Endodermal cell (in vitro differentiated cells): ENCODE results near the gene STPG3. TPM values are rescaled to one million over a fixed set of nuclear protein-coding genes. Genes with fewer than 3 reads are reported as not detected.

ENCODE experiments used
- DNase-seq: peaks from one replicate; pipeline ENCODE4 v3.0.0-alpha.2; 2017
- H3K27ac ChIP-seq: 2 replicates; pipeline ENCODE4 v1.5.1; 2013; ENCODE audit warnings: mild to moderate bottlenecking, low read depth, low read length, moderate library complexity
- H3K27me3 ChIP-seq: 2 replicates; pipeline ENCODE4 v1.6.1; 2013; ENCODE audit warnings: mild to moderate bottlenecking, low read length, moderate library complexity; ENCODE audit not compliant: insufficient read depth, control insufficient read depth, poor library complexity, severe bottlenecking
- H3K36me3 ChIP-seq: 2 replicates; pipeline ENCODE4 v1.7.0; 2013; ENCODE audit warnings: mild to moderate bottlenecking, low read length, moderate library complexity; ENCODE audit not compliant: control insufficient read depth, insufficient read depth
- H3K4me1 ChIP-seq: one replicate; pipeline ENCODE4 v1.7.0; 2013; ENCODE audit warnings: low read length; ENCODE audit not compliant: control insufficient read depth, insufficient read depth
- H3K4me3 ChIP-seq: 2 replicates; pipeline ENCODE4 v1.5.1; 2013; ENCODE audit warnings: mild to moderate bottlenecking, low read length, moderate library complexity
- H3K9ac ChIP-seq: 2 replicates; pipeline ENCODE4 v1.6.1; 2013; ENCODE audit warnings: mild to moderate bottlenecking, low read length, moderate library complexity; ENCODE audit not compliant: poor library complexity, severe bottlenecking; ENCODE audit errors: extremely low read depth
- H3K9me3 ChIP-seq: 2 replicates; pipeline ENCODE4 v1.6.1; 2013; ENCODE audit warnings: mild to moderate bottlenecking, low read length, moderate library complexity; ENCODE audit not compliant: control insufficient read depth
- H3K27ac Mint-ChIP-seq: 2 replicates; pipeline ENCODE4 v1.8.0; 2020; ENCODE audit warnings: mixed read lengths
- H3K27me3 Mint-ChIP-seq: 2 replicates; pipeline ENCODE4 v1.8.0; 2021; ENCODE audit warnings: mild to moderate bottlenecking, mixed read lengths; ENCODE audit not compliant: insufficient read depth
- H3K36me3 Mint-ChIP-seq: 2 replicates; pipeline ENCODE4 v1.8.0; 2020; ENCODE audit warnings: low read depth, mixed read lengths
- H3K4me1 Mint-ChIP-seq: 2 replicates; pipeline ENCODE4 v1.8.0; 2020; ENCODE audit warnings: mixed read lengths
- H3K4me3 Mint-ChIP-seq: 2 replicates; pipeline ENCODE4 v1.8.0; 2020; ENCODE audit warnings: mild to moderate bottlenecking, moderate library complexity, mixed read lengths
- H3K9me3 Mint-ChIP-seq: 2 replicates; pipeline ENCODE4 v1.8.0; 2020; ENCODE audit warnings: mild to moderate bottlenecking, mixed read lengths
- CTCF ChIP-seq: fragments of 200-600 bp; sonication (generic); conservative IDR thresholded peaks from 2 replicates; pipeline ENCODE4 v1.5.0; 2021; ENCODE audit warnings: antibody characterized with exemption, mild to moderate bottlenecking
- WGBS, 2 experiments: methylation state at CpG; one replicate each; pipeline versions ENCODE4 v1.1.5 to v1.1.7; 2013; ENCODE audit warnings: missing lambda C conversion rate in 2 of 2, mixed read lengths in 1 of 2; ENCODE audit not compliant: insufficient coverage in 1 of 2, insufficient read length in 1 of 2; 5-methylcytosine and 5-hydroxymethylcytosine counted together
- total RNA-seq, 2 donors: library from RNA; stranded (reverse); fragmentation: NEBNext Ultra II Directional in 1 of 2; extraction: Animal tissue kit (Norgen Biotek cat#: 25700) in 1 of 2; gene quantifications; 2 replicates in 1 of 2; 3 replicates in 1 of 2; pipeline ENCODE4 v1.2.1, GENCODE V29; 2021

The STPG3 gene
- total RNA-seq, 2 donors from 2014 or later, result not detected

- Histone ChIP-seq H3K27ac (no peak overlapping the region), H3K4me1 (no peaks in the 10 kb centered on the region), H3K9me3 (no peaks in the 10 kb centered on the region), H3K36me3 (peaks cover 47% of the 10 kb centered on the region), H3K9ac (no peak overlapping the region), H3K27me3 (no peaks in the 10 kb centered on the region), H3K4me3 (no peak overlapping the region)
- 97 to 99% methylated on average over 13 to 15 of the region's 15 CpGs for WGBS, 2 experiments
- Mint-ChIP-seq H3K36me3 (peaks cover 37% of the 10 kb centered on the region), H3K27ac (no peak overlapping the region), H3K27me3 (no peaks in the 10 kb centered on the region), H3K9me3 (no peaks in the 10 kb centered on the region), H3K4me1 (no peaks in the 10 kb centered on the region), H3K4me3 (no peak overlapping the region)
- no peak for DNase-seq
- TF ChIP-seq CTCF, result no peak
These were observed 15.1 kb downstream of the STPG3 start for GRCh38 chr9:137266162-137266527.

- Mint-ChIP-seq H3K9me3 (no peaks in the 10 kb centered on the region), H3K4me3 (no peak overlapping the region), H3K36me3 (peaks cover 35% of the 10 kb centered on the region), H3K4me1 (no peaks in the 10 kb centered on the region), H3K27me3 (no peaks in the 10 kb centered on the region), H3K27ac (no peak overlapping the region)
- Histone ChIP-seq H3K4me1 (no peaks in the 10 kb centered on the region), H3K9ac (no peak overlapping the region), H3K9me3 (no peaks in the 10 kb centered on the region), H3K36me3 (peaks cover 47% of the 10 kb centered on the region), H3K27ac (no peak overlapping the region), H3K27me3 (no peaks in the 10 kb centered on the region), H3K4me3 (no peak overlapping the region)
- DNase-seq, result no peak
- WGBS, 2 experiments, result 90 to 94% methylated on average over 18 to 34 of the region's 34 CpGs
- no peak for TF ChIP-seq CTCF
These were observed 15.7 kb downstream of the STPG3 start for GRCh38 chr9:137266585-137267453.

- Histone ChIP-seq H3K4me3 (no peak overlapping the region), H3K27ac (no peak overlapping the region), H3K27me3 (no peaks in the 10 kb centered on the region), H3K9ac (no peak overlapping the region), H3K36me3 (peaks cover 49% of the 10 kb centered on the region), H3K4me1 (no peaks in the 10 kb centered on the region), H3K9me3 (no peaks in the 10 kb centered on the region)
- H3K36me3 Mint-ChIP-seq, result peaks cover 32% of the 10 kb centered on the region
- H3K4me1 Mint-ChIP-seq, result no peaks in the 10 kb centered on the region
- H3K9me3 Mint-ChIP-seq, result no peaks in the 10 kb centered on the region
- H3K27ac Mint-ChIP-seq, result no peak overlapping the region
- 94 to 99% methylated on average over 5 to 6 of the region's 6 CpGs for WGBS, 2 experiments
- DNase-seq, result no peak
- H3K27me3 Mint-ChIP-seq, result no peaks in the 10 kb centered on the region
- H3K4me3 Mint-ChIP-seq, result no peak overlapping the region
- no peak for TF ChIP-seq CTCF
These were observed 16.9 kb downstream of the STPG3 start for GRCh38 chr9:137267933-137268355.
